GM04503 (cell line): ENCODE results near the gene CYP3A5.
A peak's percentile ranks its signal among the peaks of the same experiment; 100 is the strongest.
"Not testable (repeated sequence)": the region's sequence is repeated elsewhere in the genome, so short reads cannot be mapped to it uniquely, and the experiment has no call there.

Source experiments
- DNase-seq: peaks from one replicate; pipeline ENCODE4 v3.0.0-alpha.2; 2012; ENCODE audit warnings: low read depth

Gene CYP3A5

DNA sequence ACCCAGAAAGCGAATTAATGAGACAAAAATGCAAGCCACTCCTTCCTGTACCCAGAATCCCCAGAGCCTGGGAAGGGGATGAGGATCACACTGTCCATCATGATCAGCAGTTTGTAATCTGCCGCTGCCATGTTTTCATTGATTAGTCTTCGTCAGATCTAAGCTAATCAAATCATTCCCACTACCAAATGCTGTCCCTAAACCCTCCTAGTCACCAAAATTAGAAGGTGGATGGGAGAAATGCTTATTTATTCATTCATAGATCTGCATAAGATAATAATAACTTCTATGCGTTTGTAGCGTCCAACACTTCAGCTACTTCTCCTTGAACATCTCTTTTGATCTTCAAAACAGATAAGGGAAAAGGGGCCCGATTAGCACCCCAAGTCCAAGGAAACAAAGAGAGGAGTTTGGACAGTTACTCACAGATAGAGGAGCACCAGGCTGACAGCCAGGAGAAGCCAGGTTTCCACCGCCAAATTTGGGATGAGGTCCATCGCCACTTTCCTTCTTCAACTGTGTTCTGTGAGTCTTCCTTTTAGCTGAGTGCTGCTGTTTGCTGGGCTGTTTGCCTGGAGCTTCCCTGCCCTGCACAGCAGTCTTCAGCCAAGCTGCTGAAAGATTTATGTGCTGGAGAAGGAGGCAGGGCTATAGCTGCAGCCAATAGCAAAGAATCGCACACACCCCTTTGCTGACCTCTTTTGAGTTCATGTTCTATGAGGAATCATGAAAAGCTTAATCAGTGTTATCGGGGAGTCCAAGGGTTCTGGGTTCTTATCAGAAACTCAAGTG is at the start of gene CYP3A5:
Gene CYP3A5 (minus strand): TSS at position 597 of the 792 bp plus-strand sequence. CDS start 100 bp downstream, at position 497.
- no peak for DNase-seq

- DNase-seq, result no peak
Measured at GRCh38 chr7:99728615-99729014, 48.8 kb upstream of the CYP3A5 start.

GRCh38 chr7:99723201-99723600 is 43.4 kb upstream of the CYP3A5 start:
- not testable (repeated sequence) for DNase-seq

- DNase-seq, result no peak
Measured at GRCh38 chr7:99720800-99721595, 41.2 kb upstream of the CYP3A5 start.

DNA sequence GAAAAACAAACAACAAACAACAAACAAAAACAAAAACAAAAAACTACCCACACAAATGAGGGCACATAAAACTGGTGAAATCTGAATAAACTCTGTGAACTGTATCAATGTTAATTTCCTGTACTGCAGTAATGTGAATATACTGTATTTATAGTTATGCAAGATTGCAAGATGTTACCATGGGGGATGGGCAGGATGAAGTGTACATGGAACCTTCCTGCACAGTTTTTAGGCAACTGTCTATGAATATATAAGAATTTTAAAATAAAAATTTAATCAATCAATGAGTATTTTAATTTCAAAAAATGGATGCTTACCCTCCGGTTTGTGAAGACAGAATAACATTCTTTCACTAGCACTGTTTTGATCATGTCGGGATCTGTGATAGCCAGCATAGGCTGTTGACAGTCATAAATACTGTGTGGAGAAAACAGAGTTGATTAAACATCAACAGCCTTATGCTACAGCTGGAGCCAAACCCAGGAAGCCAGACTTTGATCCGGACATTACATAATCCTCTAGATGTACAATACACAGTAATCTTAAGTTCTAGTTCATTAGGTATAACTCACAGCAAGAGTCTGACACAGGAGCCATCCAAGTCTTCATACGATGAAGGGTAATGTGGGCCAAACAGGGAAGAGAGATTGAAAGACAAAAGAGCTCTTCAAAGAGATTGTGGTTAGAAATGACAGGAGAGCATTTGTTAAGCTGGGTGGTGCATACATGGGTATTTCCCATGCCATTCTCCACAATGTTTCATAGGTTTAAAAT is 40.4 kb upstream of the CYP3A5 start:
- DNase-seq, result no peak

DNA sequence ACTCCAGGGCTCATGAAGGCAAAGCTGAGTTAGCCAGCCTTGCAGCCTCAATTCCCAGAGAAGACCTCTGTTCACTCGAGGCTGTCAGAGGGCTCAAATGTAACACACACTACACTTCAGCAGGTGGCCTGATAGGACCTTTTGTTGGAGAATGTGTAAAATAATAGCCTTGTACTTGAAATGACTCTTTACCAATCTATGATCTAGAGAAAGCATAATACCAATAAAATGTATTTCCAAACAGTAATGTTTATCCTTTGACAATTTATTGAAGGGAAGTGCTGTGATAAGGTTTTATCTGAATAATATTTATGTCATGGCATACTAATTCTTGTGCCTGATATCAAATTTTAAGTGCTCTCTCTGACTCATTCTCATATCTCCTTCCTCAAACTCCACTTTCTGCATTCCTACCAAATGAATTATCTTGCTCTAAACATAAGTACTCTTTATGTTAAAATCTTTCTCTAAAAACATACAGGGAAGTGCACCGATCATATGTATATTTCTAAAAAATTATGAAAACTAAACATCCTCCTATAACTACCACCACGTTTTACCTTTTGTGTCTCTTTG is 34.3 kb upstream of the CYP3A5 start:
- DNase-seq, result no peak

DNA sequence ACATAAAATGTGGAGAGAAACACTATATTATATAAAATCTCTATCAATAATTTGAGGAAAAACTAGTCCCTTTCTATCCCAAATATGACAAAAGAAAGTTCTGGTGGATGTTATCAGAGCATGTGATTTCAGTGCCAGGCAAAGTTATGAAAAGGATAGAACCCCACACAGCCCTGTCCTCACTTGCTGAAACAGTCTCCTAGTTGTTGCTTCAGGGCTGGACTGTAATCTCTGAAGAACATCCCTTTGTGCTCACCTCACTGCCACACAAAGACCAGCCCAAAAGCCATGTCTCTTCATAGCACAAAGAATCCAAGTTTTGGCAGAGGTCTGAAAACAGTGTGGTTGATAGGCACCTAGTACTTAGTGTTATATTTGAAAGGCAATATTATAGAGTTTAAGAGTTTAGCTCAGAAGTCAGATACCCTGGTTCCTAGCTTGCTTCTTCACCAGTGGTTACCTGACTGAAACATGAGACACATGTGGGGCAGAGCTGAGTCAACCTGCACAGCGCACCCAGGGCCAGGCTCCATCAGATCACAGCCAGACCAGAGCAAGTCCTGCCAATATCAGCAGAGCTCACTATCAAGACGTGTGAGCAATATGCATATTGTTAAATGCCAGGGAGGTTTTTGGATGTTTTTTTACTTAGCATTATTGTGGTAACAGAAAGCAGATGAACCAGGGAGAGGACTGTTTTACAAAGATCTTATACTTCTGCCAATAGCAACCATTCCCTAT is 30.2 kb upstream of the CYP3A5 start:
- DNase-seq, result no peak

DNA sequence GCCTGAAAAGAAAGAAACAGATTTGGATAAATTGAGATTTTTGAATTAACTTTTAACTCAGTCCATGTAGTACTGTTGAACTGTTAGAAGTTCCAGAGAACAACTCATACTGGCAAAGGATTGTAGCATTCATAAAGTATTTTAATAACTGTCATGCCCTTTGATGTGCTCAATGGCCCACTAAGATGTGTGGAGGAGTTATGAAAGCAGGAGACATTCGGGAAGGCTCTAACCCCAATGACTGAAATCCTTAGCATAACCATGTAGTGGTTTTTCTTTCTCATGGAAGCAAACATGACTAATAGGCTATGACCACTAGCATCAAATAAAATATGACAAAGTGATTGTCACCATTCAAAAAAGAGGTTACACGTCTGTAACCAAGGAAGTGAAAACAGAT is 29.5 kb upstream of the CYP3A5 start:
- no peak for DNase-seq

DNA sequence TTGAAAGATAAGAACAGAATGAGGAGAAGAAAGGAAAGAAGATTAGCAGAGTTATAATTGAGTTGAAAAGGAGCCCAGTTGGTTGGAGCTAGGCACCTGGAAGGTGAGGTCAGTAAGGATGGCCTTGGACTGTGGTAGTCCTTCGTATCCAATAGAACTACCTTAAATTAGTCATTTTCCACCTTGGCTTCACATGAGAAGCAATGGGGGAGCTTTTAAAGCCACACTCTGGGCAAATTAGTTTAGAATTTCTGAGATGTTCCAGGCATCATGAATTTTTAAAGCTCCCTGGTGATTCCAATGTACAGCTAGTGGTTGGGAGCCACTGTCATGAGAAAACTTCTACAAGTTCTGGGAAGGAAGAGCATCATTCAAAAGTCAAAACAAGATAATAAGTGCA is 27.3 kb upstream of the CYP3A5 start:
- peak; percentile 6 for DNase-seq

GRCh38 chr7:99699946-99700345 is 20.1 kb upstream of the CYP3A5 start:
- no peak for DNase-seq

DNA sequence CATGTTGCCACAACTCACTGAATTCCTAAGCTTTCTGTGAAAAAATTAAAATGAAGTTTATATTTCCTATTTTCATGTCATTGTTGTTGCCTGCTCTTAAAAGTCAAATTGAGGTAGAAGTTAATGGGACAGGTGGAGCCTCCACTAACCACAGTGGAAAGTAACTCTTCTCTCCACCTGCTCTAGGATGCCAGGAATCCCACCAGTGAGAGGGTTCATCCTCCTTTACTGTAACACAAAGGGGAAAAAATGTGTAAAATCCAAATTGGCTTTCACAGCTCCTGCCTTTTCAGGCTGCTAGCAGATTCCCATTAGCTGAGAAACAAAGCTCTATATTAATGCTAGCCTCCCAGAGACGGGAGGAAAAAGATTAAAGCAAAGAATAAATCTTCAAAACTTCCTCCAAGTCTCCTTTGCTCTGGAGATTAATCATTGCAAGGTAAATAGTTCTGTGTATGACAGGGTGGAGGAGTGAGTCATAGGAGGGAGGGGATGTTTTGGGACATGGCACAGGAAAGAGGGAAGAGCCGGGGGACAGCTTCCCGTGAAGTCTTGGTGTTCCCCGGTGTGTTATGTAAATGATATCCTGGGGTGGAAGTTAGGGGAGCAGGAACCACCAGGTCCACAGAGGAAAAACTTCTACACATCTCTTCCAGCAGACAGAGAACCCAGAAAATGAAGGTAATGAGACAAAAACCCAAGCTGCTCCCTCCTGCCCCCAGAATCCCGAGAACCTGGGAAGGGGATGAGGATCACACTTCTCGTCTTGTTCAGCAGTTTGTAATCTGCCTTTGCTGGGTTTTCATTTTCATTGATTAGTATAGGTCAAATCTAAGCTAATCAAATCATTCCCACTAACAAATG is 19.3 kb upstream of the CYP3A5 start:
- not testable (repeated sequence) for DNase-seq

DNA sequence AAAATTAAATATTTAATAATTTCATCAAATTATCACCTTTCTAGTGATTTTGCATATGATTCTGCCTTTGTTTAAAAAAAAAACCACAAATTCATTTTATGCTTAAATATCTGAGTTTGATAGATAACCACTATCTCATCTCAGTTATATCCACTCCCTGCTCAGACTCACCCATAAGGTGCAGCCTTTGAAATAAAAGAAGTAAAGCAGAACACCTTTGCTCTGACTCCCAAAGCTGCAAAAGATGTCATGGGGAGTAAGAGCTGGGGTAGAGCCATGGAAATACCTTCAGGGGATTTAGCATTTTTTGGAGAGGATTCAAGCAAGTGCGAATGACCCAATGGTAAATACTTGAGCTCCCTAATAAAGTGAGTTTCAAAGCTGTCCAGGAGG is 15.1 kb upstream of the CYP3A5 start:
- no peak for DNase-seq

GRCh38 chr7:99694201-99694911 is 14.6 kb upstream of the CYP3A5 start:
- DNase-seq, result no peak

DNA sequence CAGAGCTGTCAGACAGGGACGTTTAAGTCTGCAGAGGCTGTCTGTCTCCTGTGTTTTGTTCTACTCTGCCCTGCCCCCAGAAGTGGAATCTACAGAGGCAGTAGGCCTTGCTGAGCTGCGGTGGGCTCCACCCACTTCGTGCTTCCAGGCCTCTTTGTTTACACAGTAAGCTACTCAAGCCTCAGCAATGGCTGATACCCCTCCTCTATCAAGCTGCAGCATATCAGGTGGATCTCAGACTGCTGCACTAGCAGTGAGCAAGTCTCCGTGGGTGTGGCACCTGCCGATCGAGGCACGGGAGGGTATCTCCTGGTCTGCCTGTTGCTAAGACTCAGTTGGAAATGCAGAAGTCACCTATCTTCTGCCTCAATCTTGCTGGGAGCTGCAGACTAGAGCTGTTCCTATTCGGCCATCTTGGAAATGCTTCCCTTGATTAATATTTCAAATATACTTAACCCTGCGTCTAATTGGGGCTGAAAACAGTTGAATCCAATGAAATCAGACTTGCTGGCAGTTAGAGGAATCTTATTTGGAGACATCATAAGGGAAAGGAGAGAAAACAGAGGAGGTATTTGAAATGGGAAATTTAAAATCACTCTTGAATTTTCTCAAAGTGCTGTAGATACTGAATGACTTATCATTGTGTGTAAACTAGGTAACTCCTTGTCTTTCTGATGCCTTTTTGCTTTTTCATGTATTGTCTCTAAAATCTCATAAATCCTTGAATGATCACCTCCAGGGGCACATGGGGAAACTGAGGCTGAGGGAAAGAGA is 13.8 kb upstream of the CYP3A5 start:
- DNase-seq, result no peak

- DNase-seq, result no peak
Measured at GRCh38 chr7:99693100-99693426, 13.3 kb upstream of the CYP3A5 start.

DNA sequence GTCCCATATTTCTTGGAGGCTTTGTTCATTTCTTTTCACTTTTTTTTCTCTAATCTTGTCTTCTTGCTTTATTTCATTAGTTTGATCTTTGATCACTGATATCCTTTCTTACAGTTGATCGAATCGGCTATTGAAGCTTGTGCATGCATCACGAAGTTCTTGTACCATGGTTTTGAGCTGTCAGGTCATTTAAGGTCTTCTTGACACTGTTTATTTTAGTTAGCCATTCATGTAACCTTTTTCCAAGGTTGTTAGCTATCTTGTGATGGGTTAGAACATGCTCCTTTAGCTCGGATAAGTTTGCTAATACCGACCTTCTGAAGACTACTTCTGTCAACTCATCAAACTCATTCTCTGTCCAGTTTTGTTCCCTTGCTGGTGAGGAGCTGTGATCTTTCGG is 12.8 kb upstream of the CYP3A5 start:
- not testable (repeated sequence) for DNase-seq

GRCh38 chr7:99691658-99692057 is 11.9 kb upstream of the CYP3A5 start:
- not testable (repeated sequence) for DNase-seq

GRCh38 chr7:99690918-99691317 is 11.1 kb upstream of the CYP3A5 start:
- not testable (repeated sequence) for DNase-seq
